ENCODE data around the gene BAIAP2L1.
"Not testable (repeated sequence)": the region's sequence is repeated elsewhere in the genome, so short reads cannot be mapped to it uniquely, and the experiment has no call there.

GRCh38 chr7:98440992-98441391 lies 40.1 kb upstream of the BAIAP2L1 start:
- not testable (repeated sequence) for TF ChIP-seq EP300 (IDR thresholded peaks at IDR 0.05; ENCODE audit: borderline replicate concordance in 1 of 2, low read depth in 2 of 2, low read length in 2 of 2); POLR2A (IDR thresholded peaks at IDR 0.05; ENCODE audit: control extremely low read depth in 1 of 2, low read depth in 2 of 2, low read length in 2 of 2); JUN (IDR thresholded peaks at IDR 0.05; ENCODE audit: low read depth, low read length); POLR2AphosphoS5 (IDR thresholded peaks at IDR 0.05; ENCODE audit: low read depth, low read length); CEBPB (IDR thresholded peaks at IDR 0.05; ENCODE audit: low read depth, low read length)
